Measurements from ENCODE around the gene PRPF19. TPM values are rescaled to one million over a fixed set of nuclear protein-coding genes. Genes with fewer than 3 reads are reported as not detected.
A peak's percentile ranks its signal among the peaks of the same experiment; 100 is the strongest.

Gene PRPF19
- total and polyA plus RNA-seq, 2 of the 13 experiments (the other 11 are each of a cell fraction or from before 2014, with no cell fraction given): 27.4 to 91.1 TPM

- no peak for TF ChIP-seq RBAK (CRISPR knock-in tag; IDR thresholded peaks at IDR 0.05)
- no peak for TF ChIP-seq TCF7 (IDR thresholded peaks at IDR 0.05; ENCODE audit: low read depth)
- TF ChIP-seq ZBTB3 (CRISPR knock-in tag; IDR thresholded peaks at IDR 0.05; ENCODE audit: borderline replicate concordance, low read depth): no peak
- TF ChIP-seq NFYB (CRISPR knock-in tag; IDR thresholded peaks at IDR 0.05): peak; percentile 54
- TF ChIP-seq ZHX2 (IDR thresholded peaks at IDR 0.05; ENCODE audit: low read depth): no peak
- 0 out of 2 replicates have a peak, but pooled peaks have one; percentile 55 for TF ChIP-seq ZHX2 (CRISPR knock-in tag; IDR thresholded peaks at IDR 0.05; ENCODE audit: borderline replicate concordance)
- TF ChIP-seq DBP (CRISPR knock-in tag; IDR thresholded peaks at IDR 0.05; ENCODE audit: not compliant biosample characterization): no peak
- no peak for TF ChIP-seq ZSCAN22 (CRISPR knock-in tag; IDR thresholded peaks at IDR 0.05)
- TF ChIP-seq GFI1 (CRISPR knock-in tag; IDR thresholded peaks at IDR 0.05; ENCODE audit: borderline replicate concordance): no peak
- TF ChIP-seq, protein P1, sequence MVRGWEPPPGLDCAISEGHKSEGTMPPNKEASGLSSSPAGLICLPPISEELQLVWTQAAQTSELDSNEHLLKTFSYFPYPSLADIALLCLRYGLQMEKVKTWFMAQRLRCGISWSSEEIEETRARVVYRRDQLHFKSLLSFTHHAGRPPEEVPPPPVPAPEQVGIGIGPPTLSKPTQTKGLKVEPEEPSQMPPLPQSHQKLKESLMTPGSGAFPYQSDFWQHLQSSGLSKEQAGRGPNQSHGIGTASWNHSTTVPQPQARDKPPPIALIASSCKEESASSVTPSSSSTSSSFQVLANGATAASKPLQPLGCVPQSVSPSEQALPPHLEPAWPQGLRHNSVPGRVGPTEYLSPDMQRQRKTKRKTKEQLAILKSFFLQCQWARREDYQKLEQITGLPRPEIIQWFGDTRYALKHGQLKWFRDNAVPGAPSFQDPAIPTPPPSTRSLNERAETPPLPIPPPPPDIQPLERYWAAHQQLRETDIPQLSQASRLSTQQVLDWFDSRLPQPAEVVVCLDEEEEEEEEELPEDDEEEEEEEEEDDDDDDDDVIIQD (CRISPR knock-in tag; IDR thresholded peaks at IDR 0.05; ENCODE audit: low read depth): 0 out of 2 replicates have a peak, but pooled peaks have one; percentile 17
- no peak for TF ChIP-seq KDM5A (IDR thresholded peaks at IDR 0.05; ENCODE audit: borderline replicate concordance, low read length)
- TF ChIP-seq STAT5B (CRISPR knock-in tag; IDR thresholded peaks at IDR 0.05): no peak
- TF ChIP-seq FOXA1 (IDR thresholded peaks at IDR 0.05): no peak
- no peak for TF ChIP-seq FOXA1 (CRISPR knock-in tag; IDR thresholded peaks at IDR 0.05)
- TF ChIP-seq GATAD1 (CRISPR knock-in tag; IDR thresholded peaks at IDR 0.05): peak; percentile 37; the same call in 1 of the 2 replicates
Observed at GRCh38 chr11:60924110-60924905, 17.9 kb upstream of the PRPF19 start, which contains the start of gene TMEM132A (continued).

All from HepG2 (cell line).